Measurements from ENCODE around the gene FOSB.

Gene FOSB

DNA sequence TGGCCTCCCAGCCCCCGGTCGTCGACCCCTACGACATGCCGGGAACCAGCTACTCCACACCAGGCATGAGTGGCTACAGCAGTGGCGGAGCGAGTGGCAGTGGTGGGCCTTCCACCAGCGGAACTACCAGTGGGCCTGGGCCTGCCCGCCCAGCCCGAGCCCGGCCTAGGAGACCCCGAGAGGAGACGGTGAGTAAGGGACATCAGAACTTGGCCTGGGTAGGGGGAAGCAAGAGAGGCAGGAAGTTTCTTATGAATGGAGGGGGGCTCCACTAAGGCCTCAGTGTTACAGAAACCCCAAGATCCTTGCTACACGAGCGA is 2.9 kb downstream of the FOSB start:
- in situ Hi-C loops (cut with MboI; ENCODE audit: low pct_unique_long_range_greater_than_20kb, low sequenced_read_pairs, unreplicated experiment): no loop called here
- no peak for DNase-seq (ENCODE audit: low spot score)

DNA sequence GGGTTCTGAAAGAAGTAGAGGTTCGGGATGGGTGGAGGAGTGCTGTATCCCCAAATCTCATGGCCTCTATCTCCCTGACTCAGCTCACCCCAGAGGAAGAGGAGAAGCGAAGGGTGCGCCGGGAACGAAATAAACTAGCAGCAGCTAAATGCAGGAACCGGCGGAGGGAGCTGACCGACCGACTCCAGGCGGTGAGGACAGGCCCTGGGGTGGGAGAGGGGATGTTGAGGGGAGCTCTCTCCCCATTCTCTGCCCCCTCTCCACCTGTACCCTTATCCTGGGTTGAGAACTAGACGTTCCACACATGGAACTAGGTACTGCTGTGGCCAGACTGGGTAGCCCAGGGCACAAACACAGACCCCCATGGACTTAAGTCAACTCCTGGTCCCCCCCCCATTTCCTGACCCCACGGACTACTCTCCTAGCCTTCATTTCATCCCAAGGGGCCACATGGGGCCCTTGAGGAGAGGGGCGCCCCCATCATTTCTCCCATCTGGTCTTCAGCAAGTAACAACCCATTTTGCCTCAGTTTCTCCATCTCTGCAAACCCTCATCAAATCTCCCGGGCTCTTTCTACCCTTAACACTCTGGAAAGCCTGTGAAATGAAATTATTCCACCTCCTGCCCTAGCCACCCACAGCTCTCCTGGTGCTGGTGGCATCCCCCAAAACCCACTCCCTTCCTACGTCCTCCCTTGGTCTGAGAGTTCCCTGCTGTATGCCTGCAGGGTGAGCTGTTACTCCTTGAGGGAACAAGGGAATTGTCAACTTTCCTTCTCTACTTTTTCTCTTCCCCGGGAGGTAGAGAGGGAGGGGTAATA is 3.5 kb downstream of the FOSB start:
- TF ChIP-seq CTCF (IDR thresholded peaks at IDR 0.05; ENCODE audit: extremely low read depth, insufficient read depth, missing control alignments): no peak
- DNase-seq (ENCODE audit: low spot score): no peak
- in situ Hi-C loops (cut with MboI; ENCODE audit: low pct_unique_long_range_greater_than_20kb, low sequenced_read_pairs, unreplicated experiment): no loop called here

More for the DNA sequence above, 2.9 kb downstream of the FOSB start:
- TF ChIP-seq CTCF (IDR thresholded peaks at IDR 0.05; ENCODE audit: extremely low read depth, insufficient read depth, missing control alignments): no peak

- no peak for DNase-seq (ENCODE audit: low spot score)
- in situ Hi-C loops (cut with MboI; ENCODE audit: low pct_unique_long_range_greater_than_20kb, low sequenced_read_pairs, unreplicated experiment): no loop called here
- TF ChIP-seq CTCF (IDR thresholded peaks at IDR 0.05; ENCODE audit: extremely low read depth, insufficient read depth, missing control alignments): no peak
These were observed 4.3 kb downstream of the FOSB start for GRCh38 chr19:45471931-45472562.

- DNase-seq (ENCODE audit: low spot score): no peak
- in situ Hi-C loops (cut with MboI; ENCODE audit: low pct_unique_long_range_greater_than_20kb, low sequenced_read_pairs, unreplicated experiment): no loop called here
- TF ChIP-seq CTCF (IDR thresholded peaks at IDR 0.05; ENCODE audit: extremely low read depth, insufficient read depth, missing control alignments): no peak
These were observed 5.0 kb downstream of the FOSB start for GRCh38 chr19:45472563-45473366.

DNA sequence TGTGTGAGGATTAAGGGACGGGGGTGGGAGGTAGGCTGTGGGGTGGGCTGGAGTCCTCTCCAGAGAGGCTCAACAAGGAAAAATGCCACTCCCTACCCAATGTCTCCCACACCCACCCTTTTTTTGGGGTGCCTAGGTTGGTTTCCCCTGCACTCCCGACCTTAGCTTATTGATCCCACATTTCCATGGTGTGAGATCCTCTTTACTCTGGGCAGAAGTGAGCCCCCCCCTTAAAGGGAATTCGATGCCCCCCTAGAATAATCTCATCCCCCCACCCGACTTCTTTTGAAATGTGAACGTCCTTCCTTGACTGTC is 5.5 kb downstream of the FOSB start:
- no peak for TF ChIP-seq CTCF (IDR thresholded peaks at IDR 0.05; ENCODE audit: extremely low read depth, insufficient read depth, missing control alignments)
- in situ Hi-C loops (cut with MboI; ENCODE audit: low pct_unique_long_range_greater_than_20kb, low sequenced_read_pairs, unreplicated experiment): no loop called here
- no peak for DNase-seq (ENCODE audit: low spot score)

- TF ChIP-seq CTCF (IDR thresholded peaks at IDR 0.05; ENCODE audit: extremely low read depth, insufficient read depth, missing control alignments): no peak
- in situ Hi-C loops (cut with MboI; ENCODE audit: low pct_unique_long_range_greater_than_20kb, low sequenced_read_pairs, unreplicated experiment): no loop called here
- no peak for DNase-seq (ENCODE audit: low spot score)
These were observed 6.1 kb downstream of the FOSB start for GRCh38 chr19:45473682-45474605.
